Calu3 (cell line): ENCODE measurements around the gene CPED1. TPM values are rescaled to one million over a fixed set of nuclear protein-coding genes. Genes with fewer than 3 reads are reported as not detected.

ENCODE experiments used
- BruUV-seq: library from RNA; stranded (reverse); fragments of 400-500 nt; replicated peaks from 2 replicates; lab custom pipeline; 2021; lab: Mats Ljungman, UMichigan
- CTCF ChIA-PET: fragments of 300-600 bp; sonication (Branson Sonifier 250); formaldehyde crosslinking; loops from one replicate; lab custom pipeline; 2022; ENCODE audit warnings: antibody characterized with exemption; lab: Charles Lee
- DNase-seq: peaks from one replicate; pipeline ENCODE4 v3.0.0; 2022
- H3K27ac Mint-ChIP-seq: one replicate; pipeline ENCODE4 v1.8.0; 2022; ENCODE audit warnings: mixed read lengths; ENCODE audit not compliant: unreplicated experiment
- H3K27me3 Mint-ChIP-seq: one replicate; pipeline ENCODE4 v1.8.0; 2022; ENCODE audit warnings: mixed read lengths; ENCODE audit not compliant: unreplicated experiment
- H3K36me3 Mint-ChIP-seq: one replicate; pipeline ENCODE4 v1.8.0; 2022; ENCODE audit warnings: mild to moderate bottlenecking, moderate library complexity, mixed read lengths; ENCODE audit not compliant: insufficient read depth, unreplicated experiment
- H3K4me1 Mint-ChIP-seq: one replicate; pipeline ENCODE4 v1.8.0; 2022; ENCODE audit warnings: mild to moderate bottlenecking, low read depth, mixed read lengths; ENCODE audit not compliant: unreplicated experiment
- H3K4me3 Mint-ChIP-seq: one replicate; pipeline ENCODE4 v1.8.0; 2022; ENCODE audit warnings: mild to moderate bottlenecking, low read depth, moderate library complexity, mixed read lengths; ENCODE audit not compliant: unreplicated experiment
- H3K9me3 Mint-ChIP-seq: one replicate; pipeline ENCODE4 v1.8.0; 2022; ENCODE audit warnings: low read depth, mixed read lengths; ENCODE audit not compliant: unreplicated experiment
- CTCF ChIP-seq: fragments of 200-600 bp; IDR thresholded peaks from one replicate; pipeline ENCODE4 v1.8.0; 2022; ENCODE audit warnings: antibody characterized with exemption; ENCODE audit not compliant: unreplicated experiment
- intact Hi-C: fragments of 100-400 bp; cut with micrococcal nuclease; formaldehyde crosslinking; loops from one replicate; pipeline ENCODE4 v1.10.0; 2022; ENCODE audit not compliant: unreplicated experiment
- total RNA-seq: library from RNA; stranded (reverse); gene quantifications from 2 replicates; pipeline ENCODE4 v1.2.3, GENCODE V29; 2022

CPED1 gene
- total RNA-seq, 1 experiment from 2014 or later = 0.24 TPM

- Mint-ChIP-seq H3K4me3 (no peak overlapping the region), H3K27me3 (no peaks in the 10 kb centered on the region), H3K9me3 (no peaks in the 10 kb centered on the region), H3K27ac (no peak overlapping the region), H3K36me3 (no peaks in the 10 kb centered on the region), H3K4me1 (no peaks in the 10 kb centered on the region)
- DNase-seq = no peak
- no TSS peak for BruUV-seq
- CTCF ChIA-PET = no interaction called here
- TF ChIP-seq CTCF = no peak
- intact Hi-C loops = no loop called here
Measured at GRCh38 chr7:121109145-121109544, 120.6 kb downstream of the CPED1 start.

- DNase-seq = no peak
- no TSS peak for BruUV-seq
- Mint-ChIP-seq H3K9me3 (no peaks in the 10 kb centered on the region), H3K4me1 (no peaks in the 10 kb centered on the region), H3K4me3 (no peak overlapping the region), H3K27ac (no peak overlapping the region), H3K27me3 (no peaks in the 10 kb centered on the region), H3K36me3 (no peaks in the 10 kb centered on the region)
- intact Hi-C loops = no loop called here
- CTCF ChIA-PET = no interaction called here
- TF ChIP-seq CTCF = no peak
Measured at GRCh38 chr7:121113288-121113687, 124.8 kb downstream of the CPED1 start.

GRCh38 chr7:121116396-121116795 lies 127.9 kb downstream of the CPED1 start:
- H3K4me3 Mint-ChIP-seq = no peak overlapping the region
- CTCF ChIA-PET = no interaction called here
- H3K36me3 Mint-ChIP-seq = no peaks in the 10 kb centered on the region
- no peaks in the 10 kb centered on the region for H3K27me3 Mint-ChIP-seq
- no peak overlapping the region for H3K27ac Mint-ChIP-seq
- intact Hi-C loops = no loop called here
- no TSS peak for BruUV-seq
- DNase-seq = no peak
- no peak for TF ChIP-seq CTCF
- no peaks in the 10 kb centered on the region for H3K4me1 Mint-ChIP-seq
- H3K9me3 Mint-ChIP-seq = no peaks in the 10 kb centered on the region

- Mint-ChIP-seq H3K9me3 (no peaks in the 10 kb centered on the region), H3K27me3 (no peaks in the 10 kb centered on the region), H3K36me3 (no peaks in the 10 kb centered on the region), H3K27ac (no peak overlapping the region), H3K4me1 (no peaks in the 10 kb centered on the region), H3K4me3 (no peak overlapping the region)
- BruUV-seq = no TSS peak
- intact Hi-C loops = no loop called here
- CTCF ChIA-PET = interaction anchor here (0.7 kb wide), 1 partner anchor 294 kb away, joined by 4 read pairs; no protein-coding TSS in a partner anchor
- no peak for DNase-seq
- no peak for TF ChIP-seq CTCF
Measured at GRCh38 chr7:121119047-121119446, 130.5 kb downstream of the CPED1 start.
